Keratinocyte (primary cell): ENCODE results near the gene NEUROG1.

Experiments
- EZH2 ChIP-seq: IDR thresholded peaks from one replicate; pipeline ENCODE4 v1.6.1; 2012; ENCODE audit warnings: inconsistent platforms, mild to moderate bottlenecking, low read length, moderate library complexity
- TF ChIP-seq, protein P1 (sequence below), 3 experiments: IDR thresholded peaks in 1 of 3; conservative IDR thresholded peaks in 1 of 3; optimal IDR thresholded peaks in 1 of 3; 2 replicates in 2 of 3; 3 replicates in 1 of 3; pipeline versions ENCODE3 to v1.5.1; 2011; ENCODE audit warnings: low read length in 3 of 3, mild to moderate bottlenecking in 3 of 3, moderate library complexity in 2 of 3, control low read depth in 1 of 3, inconsistent platforms in 1 of 3; ENCODE audit not compliant: insufficient read depth in 2 of 3; ENCODE audit errors: extremely low read depth in 1 of 3

DNA sequence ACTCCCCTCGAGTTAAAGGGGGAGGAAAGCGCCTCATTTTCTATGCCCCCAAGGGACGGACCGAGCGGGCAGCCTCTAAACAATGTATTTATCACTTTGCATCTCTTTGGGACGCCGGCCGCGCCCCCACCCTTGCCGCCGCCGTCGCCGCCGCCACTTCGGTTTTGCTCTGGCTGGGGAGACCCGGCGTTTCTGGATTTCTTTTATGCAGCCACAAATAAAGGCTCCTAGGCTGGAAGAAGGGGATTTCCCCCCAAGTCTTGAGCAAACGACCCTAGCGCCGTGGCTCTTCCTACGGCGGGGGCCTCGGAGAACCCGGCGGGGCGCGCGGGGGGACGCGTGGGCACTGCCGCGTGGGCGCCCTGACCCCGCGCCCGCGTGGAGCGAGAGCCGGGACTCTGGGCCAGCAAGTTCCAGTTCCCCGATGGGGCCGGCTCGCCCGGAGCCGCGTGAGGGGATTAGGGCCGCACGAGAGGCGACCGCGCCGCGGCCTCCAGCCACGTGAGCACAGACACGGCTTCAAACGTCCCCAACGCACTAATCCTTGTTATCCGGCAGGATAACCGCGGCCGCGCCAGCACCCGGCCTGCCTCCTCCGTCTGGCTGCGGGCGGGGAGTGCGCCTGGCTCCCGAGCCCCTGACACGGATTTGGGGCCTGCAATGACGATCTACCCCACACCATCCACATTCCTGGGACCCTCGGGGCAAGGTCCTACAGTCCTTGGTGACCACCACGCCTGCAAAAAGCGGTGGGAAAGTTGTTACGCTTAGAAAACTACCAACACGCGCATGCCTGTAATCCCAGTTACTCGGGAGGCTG lies 7.9 kb upstream of the NEUROG1 start:
- TF ChIP-seq, protein P1, sequence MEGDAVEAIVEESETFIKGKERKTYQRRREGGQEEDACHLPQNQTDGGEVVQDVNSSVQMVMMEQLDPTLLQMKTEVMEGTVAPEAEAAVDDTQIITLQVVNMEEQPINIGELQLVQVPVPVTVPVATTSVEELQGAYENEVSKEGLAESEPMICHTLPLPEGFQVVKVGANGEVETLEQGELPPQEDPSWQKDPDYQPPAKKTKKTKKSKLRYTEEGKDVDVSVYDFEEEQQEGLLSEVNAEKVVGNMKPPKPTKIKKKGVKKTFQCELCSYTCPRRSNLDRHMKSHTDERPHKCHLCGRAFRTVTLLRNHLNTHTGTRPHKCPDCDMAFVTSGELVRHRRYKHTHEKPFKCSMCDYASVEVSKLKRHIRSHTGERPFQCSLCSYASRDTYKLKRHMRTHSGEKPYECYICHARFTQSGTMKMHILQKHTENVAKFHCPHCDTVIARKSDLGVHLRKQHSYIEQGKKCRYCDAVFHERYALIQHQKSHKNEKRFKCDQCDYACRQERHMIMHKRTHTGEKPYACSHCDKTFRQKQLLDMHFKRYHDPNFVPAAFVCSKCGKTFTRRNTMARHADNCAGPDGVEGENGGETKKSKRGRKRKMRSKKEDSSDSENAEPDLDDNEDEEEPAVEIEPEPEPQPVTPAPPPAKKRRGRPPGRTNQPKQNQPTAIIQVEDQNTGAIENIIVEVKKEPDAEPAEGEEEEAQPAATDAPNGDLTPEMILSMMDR (optimal IDR thresholded peaks at IDR 0.05 in 1 of 3, IDR thresholded peaks at IDR 0.05 in 1 of 3, conservative IDR thresholded peaks at IDR 0.05 in 1 of 3; ENCODE audit: extremely low read depth in 1 of 3, insufficient read depth in 2 of 3, low read length in 3 of 3): no peak
- peak; percentile 91 for TF ChIP-seq EZH2
